ENCODE results near the gene C1QTNF6. TPM values are rescaled to one million over a fixed set of nuclear protein-coding genes. Genes with fewer than 3 reads are reported as not detected.

C1QTNF6 gene
- 5.1 and 8.0 TPM in 2 replicates for total RNA-seq

GRCh38 chr22:37187891-37188761 lies at the start of gene C1QTNF6:
Gene C1QTNF6, minus strand, starts transcription at chr22:37188247. Its CDS starts 34 bp downstream, at chr22:37188213.

GRCh38 chr22:37212174-37212906 lies 24.3 kb upstream of the C1QTNF6 start, which contains the start of gene SSTR3:
Gene SSTR3, minus strand, starts transcription at chr22:37212477. Its CDS starts 4,674 bp downstream, at chr22:37207803.

Other genes starting within 250 kb of the C1QTNF6 start
- 56.2 and 65.7 TPM in 2 replicates for gene TST, start 168.8 kb downstream of the C1QTNF6 start, total RNA-seq
- gene MPST, start 168.5 kb downstream of the C1QTNF6 start, total RNA-seq = 110 and 124 TPM in 2 replicates
- gene KCTD17, start 136.5 kb downstream of the C1QTNF6 start, total RNA-seq = 53.2 and 82.8 TPM in 2 replicates
- gene TMPRSS6, start 78.5 kb downstream of the C1QTNF6 start, total RNA-seq = not detected in 2 replicates
- under 0.01 TPM in 1 of 2 replicates, not detected in the other for gene IL2RB, start 38.3 kb downstream of the C1QTNF6 start, total RNA-seq
- not detected in 2 replicates for gene SSTR3, start 24.2 kb upstream of the C1QTNF6 start, total RNA-seq
- gene RAC2, start 56.0 kb upstream of the C1QTNF6 start, total RNA-seq = 2.9 and 4.6 TPM in 2 replicates
- under 0.01 and 0.17 TPM in 2 replicates for gene CYTH4, start 94.3 kb upstream of the C1QTNF6 start, total RNA-seq
- gene ELFN2, start 239.2 kb upstream of the C1QTNF6 start, total RNA-seq = under 0.01 TPM in 1 of 2 replicates, not detected in the other

Data from dermis lymphatic vessel endothelial cell (primary cell).